Keratinocyte (primary cell): ENCODE results near the gene ARHGAP8.

Source experiments
- CTCF ChIP-seq, 3 experiments: IDR thresholded peaks in 1 of 3; conservative IDR thresholded peaks in 1 of 3; optimal IDR thresholded peaks in 1 of 3; 2 replicates in 2 of 3; 3 replicates in 1 of 3; pipeline versions ENCODE3 to v1.5.1; 2011; ENCODE audit warnings: low read length in 3 of 3, mild to moderate bottlenecking in 3 of 3, moderate library complexity in 2 of 3, control low read depth in 1 of 3, inconsistent platforms in 1 of 3; ENCODE audit not compliant: insufficient read depth in 2 of 3; ENCODE audit errors: extremely low read depth in 1 of 3
- EZH2 ChIP-seq: IDR thresholded peaks from one replicate; pipeline ENCODE4 v1.6.1; 2012; ENCODE audit warnings: inconsistent platforms, mild to moderate bottlenecking, low read length, moderate library complexity

- no peak for TF ChIP-seq CTCF (optimal IDR thresholded peaks at IDR 0.05 in 1 of 3, IDR thresholded peaks at IDR 0.05 in 1 of 3, conservative IDR thresholded peaks at IDR 0.05 in 1 of 3; ENCODE audit: extremely low read depth in 1 of 3, insufficient read depth in 2 of 3, low read length in 3 of 3)
- TF ChIP-seq EZH2 = no peak
Measured at GRCh38 chr22:44801476-44801875, 49.1 kb downstream of the ARHGAP8 start.
